22Rv1 (cell line): ENCODE measurements around the gene B3GNT2.

Source experiments
- ZFX ChIP-seq: fragments of 450-650 bp; IDR thresholded peaks from 2 replicates; pipeline ENCODE4 v1.6.1; 2017; ENCODE audit warnings: antibody characterized with exemption, borderline replicate concordance
- TF ChIP-seq, protein P1 (sequence below): fragments of 450-650 bp; IDR thresholded peaks from 2 replicates; pipeline ENCODE4 v1.5.1; 2017; ENCODE audit warnings: mild to moderate bottlenecking

DNA sequence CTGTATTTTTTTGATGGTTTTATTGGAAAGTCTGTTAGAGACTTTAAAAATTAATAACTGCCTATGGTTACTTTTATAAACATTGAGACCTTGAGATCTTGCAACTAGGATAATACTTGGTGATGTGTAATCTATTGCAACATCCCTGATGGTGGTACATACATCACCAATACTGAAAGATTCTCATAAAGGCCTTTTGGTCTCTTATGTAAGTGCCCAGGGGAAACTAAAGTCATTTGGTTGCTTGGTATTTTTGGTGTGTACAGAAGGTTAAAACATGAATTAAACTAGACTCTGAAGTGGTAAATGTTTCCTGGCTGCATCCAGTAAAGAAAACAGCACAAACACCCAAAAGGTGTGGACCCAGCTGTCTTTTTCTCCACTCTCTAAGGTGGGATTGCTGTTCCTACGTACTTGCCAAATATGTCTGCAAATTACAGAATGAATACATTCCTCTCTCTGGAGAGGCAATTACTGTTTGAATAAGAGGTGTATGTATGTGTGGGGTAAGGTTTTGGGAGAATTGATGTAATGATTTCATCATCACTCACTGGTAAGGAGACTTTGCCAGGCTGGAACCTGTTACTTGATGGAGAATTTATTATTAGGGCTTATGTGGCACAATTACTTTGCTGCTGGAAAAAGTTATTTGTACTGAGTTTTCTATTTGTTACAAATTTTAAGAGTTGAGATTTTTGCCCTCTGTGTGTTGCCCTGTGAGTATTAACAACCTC, 3.6 kb downstream of the B3GNT2 start:
- TF ChIP-seq, protein P1, sequence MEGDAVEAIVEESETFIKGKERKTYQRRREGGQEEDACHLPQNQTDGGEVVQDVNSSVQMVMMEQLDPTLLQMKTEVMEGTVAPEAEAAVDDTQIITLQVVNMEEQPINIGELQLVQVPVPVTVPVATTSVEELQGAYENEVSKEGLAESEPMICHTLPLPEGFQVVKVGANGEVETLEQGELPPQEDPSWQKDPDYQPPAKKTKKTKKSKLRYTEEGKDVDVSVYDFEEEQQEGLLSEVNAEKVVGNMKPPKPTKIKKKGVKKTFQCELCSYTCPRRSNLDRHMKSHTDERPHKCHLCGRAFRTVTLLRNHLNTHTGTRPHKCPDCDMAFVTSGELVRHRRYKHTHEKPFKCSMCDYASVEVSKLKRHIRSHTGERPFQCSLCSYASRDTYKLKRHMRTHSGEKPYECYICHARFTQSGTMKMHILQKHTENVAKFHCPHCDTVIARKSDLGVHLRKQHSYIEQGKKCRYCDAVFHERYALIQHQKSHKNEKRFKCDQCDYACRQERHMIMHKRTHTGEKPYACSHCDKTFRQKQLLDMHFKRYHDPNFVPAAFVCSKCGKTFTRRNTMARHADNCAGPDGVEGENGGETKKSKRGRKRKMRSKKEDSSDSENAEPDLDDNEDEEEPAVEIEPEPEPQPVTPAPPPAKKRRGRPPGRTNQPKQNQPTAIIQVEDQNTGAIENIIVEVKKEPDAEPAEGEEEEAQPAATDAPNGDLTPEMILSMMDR, result no peak
- no peak for TF ChIP-seq ZFX
